Neural progenitor cell (in vitro differentiated cells): Measurements from ENCODE around the gene PDZK1IP1.

Experiments
- CTCF ChIP-seq: fragments of 200-600 bp; sonication (generic); IDR thresholded peaks from 2 replicates; pipeline ENCODE4 v1.5.1; 2017; ENCODE audit warnings: antibody characterized with exemption, mild to moderate bottlenecking
- EZH2 ChIP-seq: fragments of 200-600 bp; sonication (generic); IDR thresholded peaks from 2 replicates; pipeline ENCODE4 v1.6.1; 2017; ENCODE audit warnings: antibody characterized with exemption, mild to moderate bottlenecking, moderate library complexity
- EZH2phosphoT487 ChIP-seq: fragments of 200-600 bp; sonication (generic); IDR thresholded peaks from 2 replicates; pipeline ENCODE4 v1.6.1; 2017; ENCODE audit warnings: antibody characterized with exemption

DNA sequence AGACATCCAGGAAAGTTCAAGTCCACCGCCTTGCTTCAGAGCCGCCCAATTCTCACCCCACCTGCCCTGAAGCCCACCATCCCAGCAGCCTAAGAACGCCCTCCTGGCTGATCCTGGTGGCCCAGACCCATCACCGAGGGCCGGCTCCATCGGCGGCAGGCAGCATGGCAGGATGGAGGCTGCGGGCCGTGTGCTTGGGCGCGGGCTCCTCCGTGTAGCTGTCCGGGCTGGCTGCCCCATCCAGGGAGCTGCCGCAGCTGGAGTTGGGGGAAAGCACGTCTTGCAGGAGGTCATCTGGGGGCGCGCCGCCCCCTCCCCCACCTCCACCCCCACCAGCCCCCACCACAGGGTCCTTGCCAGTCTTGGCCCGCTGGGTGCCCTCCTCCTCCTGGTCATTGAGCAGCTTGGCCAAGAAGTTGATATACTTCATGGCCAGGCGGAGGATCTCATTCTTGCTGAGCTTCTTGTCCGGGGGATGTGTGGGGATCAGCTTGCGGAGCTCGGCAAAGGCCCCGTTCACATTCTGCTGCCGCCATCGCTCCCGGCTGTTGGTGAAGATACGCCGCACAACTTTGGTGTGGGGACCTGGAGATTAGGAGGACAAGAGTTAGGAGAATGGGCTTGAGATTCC, 29.9 kb upstream of the PDZK1IP1 start:
- TF ChIP-seq CTCF (no peak), EZH2phosphoT487 (no peak), EZH2 (no peak)
